SU-DHL-6 (cell line): ENCODE measurements around the gene SMOC1.

Source experiments
- H2AFZ ChIP-seq: fragments of 200-600 bp; sonication (generic); 2 replicates; pipeline ENCODE4 v1.6.1; 2014; ENCODE audit warnings: low read depth, mild to moderate bottlenecking, moderate library complexity, mixed read lengths, antibody characterized with exemption, low read length; ENCODE audit not compliant: severe bottlenecking
- H3F3A ChIP-seq: fragments of 200-600 bp; shearing (Covaris generic); 2 replicates; pipeline ENCODE4 v1.6.0; 2016; ENCODE audit warnings: antibody characterized with exemption, mild to moderate bottlenecking; ENCODE audit not compliant: insufficient read depth
- H3K27ac ChIP-seq: fragments of 200-600 bp; sonication (generic); 2 replicates; pipeline ENCODE4 v1.5.1; 2016; ENCODE audit warnings: low read depth, mild to moderate bottlenecking, low read length, moderate library complexity, mixed read lengths
- H3K27me3 ChIP-seq: fragments of 200-600 bp; sonication (generic), shearing (Covaris generic); 2 replicates; pipeline ENCODE4 v1.6.0; 2014; ENCODE audit warnings: mild to moderate bottlenecking, low read length
- H3K36me3 ChIP-seq: fragments of 200-600 bp; sonication (generic); 2 replicates; pipeline ENCODE4 v1.6.1; 2014; ENCODE audit warnings: mild to moderate bottlenecking, low read length, mixed read lengths
- H3K4me2 ChIP-seq: fragments of 300-600, 200-600 bp; shearing (Covaris generic), sonication (generic); 2 replicates; pipeline ENCODE4 v1.6.0; 2014; ENCODE audit warnings: low read length, low read depth, mild to moderate bottlenecking; ENCODE audit not compliant: poor library complexity, severe bottlenecking
- H3K4me3 ChIP-seq: fragments of 200-600 bp; sonication (generic); 2 replicates; pipeline ENCODE4 v1.5.1; 2014; ENCODE audit warnings: antibody characterized with exemption, low read length, mild to moderate bottlenecking, mixed read lengths; ENCODE audit not compliant: insufficient read depth, poor library complexity, severe bottlenecking
- H3K79me2 ChIP-seq: fragments of 200-600 bp; sonication (generic); 2 replicates; pipeline ENCODE4 v1.6.1; 2014; ENCODE audit warnings: mild to moderate bottlenecking, low read length, moderate library complexity; ENCODE audit not compliant: insufficient read depth
- H3K9ac ChIP-seq: fragments of 200-600 bp; sonication (generic); 2 replicates; pipeline ENCODE4 v1.7.0; 2014; ENCODE audit warnings: mild to moderate bottlenecking, low read length
- H3K9me2 ChIP-seq: fragments of 200-600 bp; sonication (generic); replicated peaks from 2 replicates; pipeline ENCODE4 v1.6.1; 2014; ENCODE audit warnings: low read length; ENCODE audit not compliant: insufficient read depth
- H3K9me3 ChIP-seq: fragments of 200-600 bp; sonication (generic); 2 replicates; pipeline ENCODE4 v1.6.1; 2014; ENCODE audit warnings: low read length, mixed read lengths; ENCODE audit not compliant: insufficient read depth
- H4K20me1 ChIP-seq: fragments of 200-600 bp; sonication (generic); 2 replicates; pipeline ENCODE4 v1.6.1; 2014; ENCODE audit warnings: low read depth, mild to moderate bottlenecking, antibody characterized with exemption, low read length, moderate library complexity, mixed read lengths
- EZH2phosphoT487 ChIP-seq: fragments of 200-600 bp; sonication (generic), shearing (Covaris generic); conservative IDR thresholded peaks from 2 replicates; pipeline ENCODE4 v1.6.1; 2018; ENCODE audit warnings: mild to moderate bottlenecking, antibody characterized with exemption, low read length, moderate library complexity, mixed read lengths
- TF ChIP-seq, protein P1 (sequence below): fragments of 200-600 bp; sonication (generic); IDR thresholded peaks from one replicate; pipeline ENCODE4 v1.5.1; 2017; ENCODE audit warnings: antibody characterized with exemption, mild to moderate bottlenecking, low read length, moderate library complexity; ENCODE audit not compliant: insufficient read depth, poor library complexity, severe bottlenecking

The SMOC1 gene

DNA sequence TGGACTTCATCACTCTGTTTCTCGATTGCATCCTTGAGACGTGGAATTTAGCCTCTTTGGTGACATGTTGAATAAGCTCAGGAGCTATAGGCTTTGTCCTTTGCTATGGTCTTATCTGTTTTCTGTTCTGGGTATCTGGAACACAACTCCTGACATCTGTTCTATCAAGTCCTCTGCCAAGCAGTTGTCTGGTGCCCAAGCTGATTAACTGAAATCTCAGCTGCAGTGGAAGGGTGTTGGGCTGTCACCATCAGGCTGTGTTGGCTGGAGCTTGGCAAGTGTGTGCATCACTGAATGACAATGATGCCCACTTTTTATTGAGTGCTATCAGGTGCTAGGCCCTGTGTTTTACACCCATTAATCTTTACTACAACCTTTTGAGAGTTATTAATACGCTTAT, 77.8 kb downstream of the SMOC1 start:
- Histone ChIP-seq H3K36me3 (no peaks in the 10 kb centered on the region), H3K4me3 (no peak overlapping the region), H3K27ac (no peak overlapping the region), H3F3A (no peaks in the 10 kb centered on the region), H3K9ac (no peak overlapping the region), H3K9me2 (no peaks in the 10 kb centered on the region), H4K20me1 (no peaks in the 10 kb centered on the region), H2AFZ (no peak overlapping the region), H3K79me2 (no peaks in the 10 kb centered on the region), H3K4me2 (no peak overlapping the region), H3K27me3 (no peaks in the 10 kb centered on the region), H3K9me3 (no peaks in the 10 kb centered on the region)
- TF ChIP-seq, protein P1, sequence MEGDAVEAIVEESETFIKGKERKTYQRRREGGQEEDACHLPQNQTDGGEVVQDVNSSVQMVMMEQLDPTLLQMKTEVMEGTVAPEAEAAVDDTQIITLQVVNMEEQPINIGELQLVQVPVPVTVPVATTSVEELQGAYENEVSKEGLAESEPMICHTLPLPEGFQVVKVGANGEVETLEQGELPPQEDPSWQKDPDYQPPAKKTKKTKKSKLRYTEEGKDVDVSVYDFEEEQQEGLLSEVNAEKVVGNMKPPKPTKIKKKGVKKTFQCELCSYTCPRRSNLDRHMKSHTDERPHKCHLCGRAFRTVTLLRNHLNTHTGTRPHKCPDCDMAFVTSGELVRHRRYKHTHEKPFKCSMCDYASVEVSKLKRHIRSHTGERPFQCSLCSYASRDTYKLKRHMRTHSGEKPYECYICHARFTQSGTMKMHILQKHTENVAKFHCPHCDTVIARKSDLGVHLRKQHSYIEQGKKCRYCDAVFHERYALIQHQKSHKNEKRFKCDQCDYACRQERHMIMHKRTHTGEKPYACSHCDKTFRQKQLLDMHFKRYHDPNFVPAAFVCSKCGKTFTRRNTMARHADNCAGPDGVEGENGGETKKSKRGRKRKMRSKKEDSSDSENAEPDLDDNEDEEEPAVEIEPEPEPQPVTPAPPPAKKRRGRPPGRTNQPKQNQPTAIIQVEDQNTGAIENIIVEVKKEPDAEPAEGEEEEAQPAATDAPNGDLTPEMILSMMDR = no peak
- no peak for TF ChIP-seq EZH2phosphoT487

DNA sequence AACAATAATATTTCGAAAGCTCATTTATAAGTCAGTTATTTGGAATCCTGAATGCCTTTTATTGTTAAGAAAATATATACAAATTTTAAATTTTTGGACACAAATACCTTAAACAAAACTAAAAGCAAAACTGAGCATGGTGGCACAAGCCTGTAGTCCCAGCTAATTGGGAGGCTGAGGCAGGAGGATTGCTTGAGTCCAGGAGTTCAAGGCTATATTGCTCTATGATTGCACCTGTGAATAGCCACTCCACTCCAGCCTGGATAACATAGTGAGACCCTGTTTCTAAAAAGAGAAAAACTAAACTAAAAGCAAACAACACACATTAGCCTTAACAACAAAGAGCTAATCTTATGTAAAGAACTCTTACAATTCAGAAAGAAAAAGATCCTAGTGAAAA, 78.8 kb downstream of the SMOC1 start:
- H2AFZ ChIP-seq = no peak overlapping the region
- no peak overlapping the region for H3K4me3 ChIP-seq
- no peaks in the 10 kb centered on the region for H3K27me3 ChIP-seq
- H3K9me3 ChIP-seq = no peaks in the 10 kb centered on the region
- no peaks in the 10 kb centered on the region for H3K79me2 ChIP-seq
- H3K27ac ChIP-seq = no peak overlapping the region
- H3K4me2 ChIP-seq = no peak overlapping the region
- TF ChIP-seq, protein P1 = no peak
- TF ChIP-seq EZH2phosphoT487 = no peak
- no peaks in the 10 kb centered on the region for H4K20me1 ChIP-seq
- no peaks in the 10 kb centered on the region for H3K36me3 ChIP-seq
- H3K9ac ChIP-seq = no peak overlapping the region
- H3F3A ChIP-seq = no peaks in the 10 kb centered on the region
- no peaks in the 10 kb centered on the region for H3K9me2 ChIP-seq

DNA sequence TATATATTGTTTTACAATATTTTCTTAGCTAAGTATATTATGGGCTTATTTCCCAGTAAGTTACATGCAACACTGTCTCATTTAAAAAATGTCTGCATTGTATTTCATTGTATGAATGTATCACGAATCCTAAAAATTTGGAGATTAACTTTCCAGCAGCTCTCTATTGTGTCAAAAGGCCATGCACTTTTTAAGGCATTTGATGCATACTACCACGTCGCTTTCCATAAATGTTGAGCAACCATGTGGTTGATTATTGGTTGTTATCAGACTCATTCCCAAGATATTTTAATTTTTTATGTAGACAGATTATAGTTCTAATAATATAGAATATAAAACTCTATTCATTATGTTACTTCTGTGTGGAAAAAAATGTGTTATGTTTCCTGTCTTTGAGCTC, 79.9 kb downstream of the SMOC1 start:
- Histone ChIP-seq H3K79me2 (no peaks in the 10 kb centered on the region), H3K4me3 (no peak overlapping the region), H3K27me3 (no peaks in the 10 kb centered on the region), H3K4me2 (no peak overlapping the region), H3K9ac (no peak overlapping the region), H3K9me3 (no peaks in the 10 kb centered on the region), H3K27ac (no peak overlapping the region), H4K20me1 (no peaks in the 10 kb centered on the region), H3K36me3 (no peaks in the 10 kb centered on the region), H3K9me2 (no peaks in the 10 kb centered on the region), H2AFZ (no peak overlapping the region), H3F3A (no peaks in the 10 kb centered on the region)
- TF ChIP-seq, protein P1 = no peak
- TF ChIP-seq EZH2phosphoT487 = no peak
